Lower lobe of right lung (tissue), 2 donors: ENCODE measurements around the gene TTLL8. TPM values are rescaled to one million over a fixed set of nuclear protein-coding genes. Genes with fewer than 3 reads are reported as not detected.
A peak's percentile ranks its signal among the peaks of the same experiment; 100 is the strongest.
"Not testable (repeated sequence)": the region's sequence is repeated elsewhere in the genome, so short reads cannot be mapped to it uniquely, and the experiment has no call there.

ENCODE experiments used
- ATAC-seq, 2 donors: fragments of 200-7000 bp; cut with Tn5 transposase; one replicate each; pipeline ENCODE4 v1.9.1; 2020 to 2022; ENCODE audit warnings: mild to moderate bottlenecking in 2 of 2, moderate library complexity in 2 of 2
- DNase-seq: peaks from one replicate; pipeline ENCODE4 v3.0.0-alpha.2; 2020
- H3K27ac ChIP-seq: fragments of 200-600 bp; one replicate; pipeline ENCODE4 v1.8.0; 2022
- H3K27me3 ChIP-seq: fragments of 200-600 bp; one replicate; pipeline ENCODE4 v1.8.0; 2022; ENCODE audit warnings: low read depth
- H3K36me3 ChIP-seq: fragments of 200-600 bp; one replicate; pipeline ENCODE4 v1.8.0; 2022; ENCODE audit warnings: mild to moderate bottlenecking
- H3K4me1 ChIP-seq: fragments of 200-600 bp; one replicate; pipeline ENCODE4 v1.8.0; 2022
- H3K4me3 ChIP-seq: fragments of 200-600 bp; one replicate; pipeline ENCODE4 v1.8.0; 2022; ENCODE audit warnings: mild to moderate bottlenecking
- H3K9me3 ChIP-seq: fragments of 200-600 bp; one replicate; pipeline ENCODE4 v1.8.0; 2022
- intact Hi-C: fragments of 100-400 bp; cut with DNase I; formaldehyde crosslinking; loops from one replicate; pipeline ENCODE4 v1.11.0; 2022
- total RNA-seq: library from RNA; stranded (reverse); fragmentation: NEBNext Ultra II Directional; extraction: Animal tissue kit (Norgen Biotek cat#: 25700); gene quantifications from one replicate; pipeline ENCODE4 v1.2.1, GENCODE V29; 2021
- TF ChIP-seq, protein P1 (sequence below): fragments of 200-600 bp; IDR thresholded peaks from one replicate; pipeline ENCODE4 v1.8.0; 2022; ENCODE audit warnings: antibody characterized with exemption, mild to moderate bottlenecking
- donor health status: DM: no; HTN: yes; CAD: no; lungs with severe emphysema.

Gene TTLL8
- total RNA-seq, 1 donor from 2014 or later = not detected

- Histone ChIP-seq H3K27me3 (peaks cover 7% of the 10 kb centered on the region), H3K27ac (no peak within 1 kb of the TSS), H3K4me3 (no peak within 1 kb of the TSS), H3K36me3 (no peaks in the 10 kb centered on the region), H3K4me1 (no peaks in the 10 kb centered on the region), H3K9me3 (no peaks in the 10 kb centered on the region)
- TF ChIP-seq, protein P1, sequence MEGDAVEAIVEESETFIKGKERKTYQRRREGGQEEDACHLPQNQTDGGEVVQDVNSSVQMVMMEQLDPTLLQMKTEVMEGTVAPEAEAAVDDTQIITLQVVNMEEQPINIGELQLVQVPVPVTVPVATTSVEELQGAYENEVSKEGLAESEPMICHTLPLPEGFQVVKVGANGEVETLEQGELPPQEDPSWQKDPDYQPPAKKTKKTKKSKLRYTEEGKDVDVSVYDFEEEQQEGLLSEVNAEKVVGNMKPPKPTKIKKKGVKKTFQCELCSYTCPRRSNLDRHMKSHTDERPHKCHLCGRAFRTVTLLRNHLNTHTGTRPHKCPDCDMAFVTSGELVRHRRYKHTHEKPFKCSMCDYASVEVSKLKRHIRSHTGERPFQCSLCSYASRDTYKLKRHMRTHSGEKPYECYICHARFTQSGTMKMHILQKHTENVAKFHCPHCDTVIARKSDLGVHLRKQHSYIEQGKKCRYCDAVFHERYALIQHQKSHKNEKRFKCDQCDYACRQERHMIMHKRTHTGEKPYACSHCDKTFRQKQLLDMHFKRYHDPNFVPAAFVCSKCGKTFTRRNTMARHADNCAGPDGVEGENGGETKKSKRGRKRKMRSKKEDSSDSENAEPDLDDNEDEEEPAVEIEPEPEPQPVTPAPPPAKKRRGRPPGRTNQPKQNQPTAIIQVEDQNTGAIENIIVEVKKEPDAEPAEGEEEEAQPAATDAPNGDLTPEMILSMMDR = no peak
- DNase-seq (no peak), ATAC-seq (no peak)
- intact Hi-C loops = no loop called here
Measured at GRCh38 chr22:50089682-50090411, 31.7 kb upstream of the TTLL8 start, which contains the start of gene MOV10L1. Gene MOV10L1 (plus strand): TSS chr22:50090006. CDS start chr22:50090089, 83 bp downstream.

- TF ChIP-seq, protein P1 = no peak
- H3K9me3 ChIP-seq = no peaks in the 10 kb centered on the region
- no peak overlapping the region for H3K27ac ChIP-seq
- H3K36me3 ChIP-seq = no peaks in the 10 kb centered on the region
- no peak overlapping the region for H3K4me3 ChIP-seq
- peaks cover 12% of the 10 kb centered on the region for H3K27me3 ChIP-seq
- ATAC-seq (no peak), DNase-seq (no peak)
- H3K4me1 ChIP-seq = no peaks in the 10 kb centered on the region
- intact Hi-C loops = no loop called here
Measured at GRCh38 chr22:50089231-50089630, 31.1 kb upstream of the TTLL8 start.

- TF ChIP-seq, protein P1 = no peak
- no peaks in the 10 kb centered on the region for H3K4me1 ChIP-seq
- ATAC-seq = no peak
- no peak overlapping the region for H3K4me3 ChIP-seq
- H3K9me3 ChIP-seq = no peaks in the 10 kb centered on the region
- peaks cover 23% of the 10 kb centered on the region for H3K27me3 ChIP-seq
- H3K27ac ChIP-seq = no peak overlapping the region
- no peak for DNase-seq
- intact Hi-C loops = no loop called here
- H3K36me3 ChIP-seq = no peaks in the 10 kb centered on the region
Measured at GRCh38 chr22:50088096-50088495, 30.0 kb upstream of the TTLL8 start.

- Histone ChIP-seq H3K4me3 (no peak overlapping the region), H3K27me3 (peaks cover 26% of the 10 kb centered on the region), H3K4me1 (no peaks in the 10 kb centered on the region), H3K9me3 (no peaks in the 10 kb centered on the region), H3K36me3 (no peaks in the 10 kb centered on the region), H3K27ac (no peak overlapping the region)
- intact Hi-C loops = no loop called here
- DNase-seq = no peak
- TF ChIP-seq, protein P1 = no peak
- ATAC-seq = no peak
Measured at GRCh38 chr22:50087646-50088045, 29.5 kb upstream of the TTLL8 start.

- H3K36me3 ChIP-seq, DNase-seq, ATAC-seq, H3K9me3 ChIP-seq, H3K4me3 ChIP-seq, intact Hi-C loops, H3K4me1 ChIP-seq: not testable (repeated sequence)
- Histone ChIP-seq H3K27me3 (peaks cover 29% of the 10 kb centered on the region), H3K27ac (peak overlapping the region; percentile 11)
Measured at GRCh38 chr22:50086975-50087374, 28.9 kb upstream of the TTLL8 start.

- Histone ChIP-seq H3K9me3 (no peaks in the 10 kb centered on the region), H3K36me3 (no peaks in the 10 kb centered on the region), H3K4me3 (no peak overlapping the region), H3K27ac (peak overlapping the region; percentile 11), H3K4me1 (no peaks in the 10 kb centered on the region), H3K27me3 (peaks cover 31% of the 10 kb centered on the region)
- TF ChIP-seq, protein P1 = no peak
- intact Hi-C loops = no loop called here
- ATAC-seq = no peak
- DNase-seq = no peak
Measured at GRCh38 chr22:50086526-50086925, 28.4 kb upstream of the TTLL8 start.
